ENCODE measurements around the gene PHKA2. TPM values are rescaled to one million over a fixed set of nuclear protein-coding genes. Genes with fewer than 3 reads are reported as not detected.

The PHKA2 gene
- total RNA-seq (2021) (34.4 and 41.0 TPM in 2 replicates), Bru-seq, nascent RNA (percentile 67 among the genes with signal in this experiment), BruChase-seq, experiment 1, labeled RNA remaining after a 2-hour chase (percentile 70 among the genes with signal in this experiment), BruChase-seq, experiment 2, labeled RNA remaining after a 6-hour chase (percentile 72 among the genes with signal in this experiment)
- long read RNA-seq, full-length matches to known transcripts, result 5 of 17 reads
- long read RNA-seq, partial matches to known transcripts, result 7 of 17 reads
- long read RNA-seq, other reads (novel, unspliced or antisense), result 5 of 17 reads

GRCh38 chrX:18983666-18984380 lies at the start of gene PHKA2:
PHKA2 (minus strand) TSS chrX:18984114; CDS start chrX:18983932, 182 bp downstream.
- Histone ChIP-seq H3K79me2 (ENCODE audit: low read depth) (peaks cover 39% of the 10 kb centered on the region), H2AFZ (peak within 1 kb of the TSS; percentile 95), H3K36me3 (ENCODE audit: low read depth) (no peaks in the 10 kb centered on the region), H3F3A (ENCODE audit: insufficient read depth, low read depth) (no peaks in the 10 kb centered on the region), H4K20me1 (ENCODE audit: insufficient read depth) (no peaks in the 10 kb centered on the region), H3K9me3 (ENCODE audit: insufficient read depth, low read depth) (no peaks in the 10 kb centered on the region), H3K4me2 (peak within 1 kb of the TSS; percentile 89), H3K9me2 (ENCODE audit: insufficient read depth) (no peaks in the 10 kb centered on the region), H3K4me1 (replicated peaks; ENCODE audit: insufficient read depth) (peaks cover 14% of the 10 kb centered on the region), H3K27me3 (ENCODE audit: insufficient read depth, low read depth) (no peaks in the 10 kb centered on the region), H3K4me3 (peak within 1 kb of the TSS; percentile 93), H3K27ac (peak within 1 kb of the TSS; percentile 76)
- ChIA-PET CTCF (no interaction called here), POLR2A (ENCODE audit: unreplicated experiment) (interaction anchor here (0.6 kb wide), 1 partner anchor 12 kb away, joined by 16 read pairs; no protein-coding TSS in a partner anchor)
- no peak for TF ChIP-seq CTCF (conservative IDR thresholded peaks at IDR 0.05)
- TF ChIP-seq EZH2 (IDR thresholded peaks at IDR 0.05; ENCODE audit: low read depth), result no peak
- intact Hi-C loops (cut with micrococcal nuclease; ENCODE audit: unreplicated experiment), result loop anchor here (2.0 kb wide), 1 partner anchor 63 kb away; no protein-coding TSS in a partner anchor
- DNase-seq, result peak; percentile 43 to 68
- no TSS peak for BruUV-seq (replicated peaks)

GRCh38 chrX:19030805-19031204 lies 46.9 kb upstream of the PHKA2 start:
- BruUV-seq (replicated peaks), result no TSS peak
- CTCF ChIA-PET, result no interaction called here
- POLR2A ChIA-PET (ENCODE audit: unreplicated experiment), result interaction anchor here (0.6 kb wide), 1 partner anchor 12 kb away, joined by 8 read pairs; no protein-coding TSS in a partner anchor
- H3K36me3 ChIP-seq (ENCODE audit: low read depth), result no peaks in the 10 kb centered on the region
- no peaks in the 10 kb centered on the region for H3K4me1 ChIP-seq (replicated peaks; ENCODE audit: insufficient read depth)
- no peaks in the 10 kb centered on the region for H3F3A ChIP-seq (ENCODE audit: insufficient read depth, low read depth)
- no peaks in the 10 kb centered on the region for H4K20me1 ChIP-seq (ENCODE audit: insufficient read depth)
- no peak overlapping the region for H2AFZ ChIP-seq
- H3K79me2 ChIP-seq (ENCODE audit: low read depth), result no peaks in the 10 kb centered on the region
- intact Hi-C loops (cut with micrococcal nuclease; ENCODE audit: unreplicated experiment), result no loop called here
- H3K9me3 ChIP-seq (ENCODE audit: insufficient read depth, low read depth), result no peaks in the 10 kb centered on the region
- no peak overlapping the region for H3K4me3 ChIP-seq
- TF ChIP-seq CTCF (conservative IDR thresholded peaks at IDR 0.05) (no peak), EZH2 (IDR thresholded peaks at IDR 0.05; ENCODE audit: low read depth) (no peak)
- no peaks in the 10 kb centered on the region for H3K27me3 ChIP-seq (ENCODE audit: insufficient read depth, low read depth)
- no peaks in the 10 kb centered on the region for H3K9me2 ChIP-seq (ENCODE audit: insufficient read depth)
- H3K27ac ChIP-seq, result no peak overlapping the region
- no peak for DNase-seq
- H3K4me2 ChIP-seq, result no peak overlapping the region

- intact Hi-C loops (cut with micrococcal nuclease; ENCODE audit: unreplicated experiment), result no loop called here
- H3F3A ChIP-seq (ENCODE audit: insufficient read depth, low read depth), result no peaks in the 10 kb centered on the region
- no peak for DNase-seq
- H3K79me2 ChIP-seq (ENCODE audit: low read depth), result no peaks in the 10 kb centered on the region
- TF ChIP-seq EZH2 (IDR thresholded peaks at IDR 0.05; ENCODE audit: low read depth), result no peak
- TF ChIP-seq CTCF (conservative IDR thresholded peaks at IDR 0.05), result no peak
- H3K27ac ChIP-seq, result no peak overlapping the region
- no peaks in the 10 kb centered on the region for H3K27me3 ChIP-seq (ENCODE audit: insufficient read depth, low read depth)
- no peaks in the 10 kb centered on the region for H4K20me1 ChIP-seq (ENCODE audit: insufficient read depth)
- no peak overlapping the region for H2AFZ ChIP-seq
- no peaks in the 10 kb centered on the region for H3K4me1 ChIP-seq (replicated peaks; ENCODE audit: insufficient read depth)
- ChIA-PET POLR2A (ENCODE audit: unreplicated experiment) (interaction anchor here (0.6 kb wide), 1 partner anchor 680 kb away, joined by 3 read pairs; no protein-coding TSS in a partner anchor), CTCF (no interaction called here)
- no TSS peak for BruUV-seq (replicated peaks)
- H3K36me3 ChIP-seq (ENCODE audit: low read depth), result no peaks in the 10 kb centered on the region
- no peak overlapping the region for H3K4me3 ChIP-seq
- no peak overlapping the region for H3K4me2 ChIP-seq
- no peaks in the 10 kb centered on the region for H3K9me2 ChIP-seq (ENCODE audit: insufficient read depth)
- H3K9me3 ChIP-seq (ENCODE audit: insufficient read depth, low read depth), result no peaks in the 10 kb centered on the region
These were observed 44.6 kb upstream of the PHKA2 start for GRCh38 chrX:19028560-19028959.

Data from PC-9 (cell line).